B cell (primary cell): Measurements from ENCODE around the gene WDHD1.

ENCODE experiments used
- CTCF ChIP-seq: fragments of 200-600 bp; IDR thresholded peaks from one replicate; pipeline ENCODE4 v1.8.0; 2022; ENCODE audit warnings: antibody characterized with exemption, mild to moderate bottlenecking
- EZH2 ChIP-seq: IDR thresholded peaks from 2 replicates; pipeline ENCODE4 v1.6.1; 2012; ENCODE audit warnings: borderline replicate concordance, low read depth, mild to moderate bottlenecking, moderate library complexity, low read length; ENCODE audit not compliant: insufficient read depth, poor library complexity, severe bottlenecking

GRCh38 chr14:54931101-54931500 lies 95.8 kb downstream of the WDHD1 start:
- no peak for TF ChIP-seq CTCF
- no peak for TF ChIP-seq EZH2
